ENCODE measurements around the gene C19orf38.
A peak's percentile ranks its signal among the peaks of the same experiment; 100 is the strongest.

Gene C19orf38, protein sequence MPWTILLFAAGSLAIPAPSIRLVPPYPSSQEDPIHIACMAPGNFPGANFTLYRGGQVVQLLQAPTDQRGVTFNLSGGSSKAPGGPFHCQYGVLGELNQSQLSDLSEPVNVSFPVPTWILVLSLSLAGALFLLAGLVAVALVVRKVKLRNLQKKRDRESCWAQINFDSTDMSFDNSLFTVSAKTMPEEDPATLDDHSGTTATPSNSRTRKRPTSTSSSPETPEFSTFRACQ

DNA sequence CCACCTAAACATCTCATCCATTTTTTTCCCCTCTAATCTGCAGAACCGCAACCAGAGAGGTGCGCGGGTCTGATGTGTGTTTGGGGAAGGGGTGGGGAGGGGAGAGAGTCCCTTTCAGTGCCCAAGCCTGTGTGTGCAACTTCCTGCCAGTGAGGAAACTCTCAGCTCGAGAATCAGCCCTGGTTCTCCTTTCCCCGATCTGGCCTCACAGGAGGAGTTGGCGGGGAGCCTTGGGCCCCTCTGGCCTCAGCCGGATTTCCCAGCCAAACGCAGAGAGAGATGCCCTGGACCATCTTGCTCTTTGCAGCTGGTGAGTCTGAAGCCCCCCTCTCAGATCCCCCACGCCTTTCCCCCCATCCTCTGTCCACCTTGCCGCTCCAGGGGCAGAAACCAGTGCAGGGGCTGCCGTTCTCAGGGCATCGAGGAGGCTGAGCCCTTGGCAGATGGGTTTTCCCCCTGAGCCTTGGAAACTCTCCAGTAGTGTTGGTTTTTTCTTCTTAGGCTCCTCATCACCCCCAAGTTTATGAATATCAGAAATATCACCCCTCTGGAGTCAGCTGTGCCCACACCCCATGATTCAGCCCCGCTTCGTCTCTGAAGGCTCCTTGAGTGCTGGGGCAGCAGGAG lies at the start of gene C19orf38:
Gene C19orf38, plus strand, starts transcription at position 186 of the 627 bp plus-strand sequence. Its CDS starts 94 bp downstream, at position 280.
- no peak for DNase-seq

DNA sequence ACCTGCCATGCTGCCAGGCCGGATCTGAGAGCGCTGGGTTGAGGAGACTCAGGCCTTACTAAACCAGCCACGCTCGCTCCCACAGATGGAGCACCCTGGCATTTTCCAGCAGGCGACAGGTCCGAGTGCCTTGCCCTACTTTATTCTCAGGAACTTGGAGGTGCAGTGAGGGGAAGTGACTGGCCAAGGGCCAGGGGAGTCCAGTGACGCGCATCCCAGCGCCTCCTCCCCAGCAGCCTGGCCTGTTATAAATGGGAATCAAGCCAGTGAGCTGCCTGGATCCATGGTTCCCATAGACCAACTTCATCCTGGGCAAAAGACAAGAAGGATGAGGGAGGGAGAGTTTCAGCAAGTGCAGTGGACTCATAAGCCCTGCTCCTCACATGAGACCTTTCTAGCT lies 47.7 kb upstream of the C19orf38 start:
- DNase-seq: no peak

DNA sequence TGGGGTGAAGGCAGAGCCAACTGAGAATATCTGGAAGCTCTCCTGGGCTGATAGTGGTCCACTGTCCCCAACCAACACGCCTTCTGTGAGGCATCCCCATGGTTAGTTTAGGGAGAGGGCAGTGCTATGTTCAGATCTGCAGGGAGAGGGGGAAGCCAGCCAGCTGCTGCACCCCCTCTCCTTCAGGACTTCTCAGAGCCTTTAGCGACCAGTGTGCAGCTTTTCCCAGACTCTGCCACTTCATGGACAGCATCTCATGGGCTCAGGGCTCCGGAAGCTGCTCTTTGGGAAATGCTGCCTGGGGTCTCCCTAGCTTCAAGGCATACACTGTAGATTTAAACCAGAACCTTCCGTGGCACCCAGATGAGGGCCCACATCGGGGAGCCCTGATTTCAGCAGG lies 45.7 kb upstream of the C19orf38 start:
- DNase-seq: no peak

DNA sequence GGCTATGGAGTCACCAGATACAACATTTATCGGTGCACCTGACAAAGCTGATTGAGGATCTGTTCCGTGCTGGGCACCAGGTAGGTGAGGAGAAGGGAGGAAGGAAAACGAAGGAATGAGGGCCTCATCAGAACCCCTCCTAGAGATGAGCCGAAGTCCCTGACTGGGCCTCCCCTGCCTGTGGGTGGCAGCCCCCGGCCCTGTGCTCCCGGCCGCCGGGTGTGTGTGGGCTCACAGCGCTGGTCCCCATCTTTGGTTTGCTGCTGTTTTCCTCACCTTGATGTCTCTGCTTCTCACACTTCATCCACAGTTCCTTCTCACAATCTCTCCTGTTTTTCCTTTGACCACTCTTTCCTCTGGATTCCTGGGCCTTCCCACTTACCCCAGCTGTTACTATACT lies 45.0 kb upstream of the C19orf38 start:
- DNase-seq: no peak

DNA sequence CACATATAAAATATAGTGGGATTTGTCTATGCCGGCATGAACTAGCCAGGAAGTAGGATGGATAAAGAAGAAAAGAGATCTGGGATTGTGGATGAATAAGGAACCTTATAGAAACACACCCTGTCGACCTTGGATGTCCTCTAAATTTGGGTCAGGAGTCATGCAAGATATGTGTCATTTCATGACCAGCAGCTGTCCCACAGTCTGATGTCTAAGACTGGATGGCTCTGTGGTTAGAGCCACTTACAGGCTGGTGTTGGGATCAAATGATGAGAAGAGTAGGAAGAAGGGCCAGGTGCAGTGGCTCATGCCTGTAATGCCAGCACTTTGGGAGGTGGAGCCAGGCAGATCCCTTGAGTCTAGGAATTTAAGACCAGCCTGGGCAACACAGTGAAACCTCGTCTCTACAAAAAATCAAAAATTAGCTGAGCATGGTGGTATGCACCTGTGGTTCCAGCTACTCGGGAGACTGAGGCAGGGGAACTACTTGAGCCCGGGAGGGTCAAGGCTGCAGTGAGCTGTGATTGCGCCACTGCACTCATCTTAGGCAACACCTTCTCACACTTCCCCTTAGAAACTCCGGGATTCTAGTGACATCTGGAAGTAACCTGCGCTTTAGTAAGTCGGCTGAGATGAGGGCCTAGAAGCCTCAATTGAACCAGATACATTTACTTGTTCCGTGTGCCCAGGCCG lies 43.0 kb upstream of the C19orf38 start:
- no peak for DNase-seq

DNA sequence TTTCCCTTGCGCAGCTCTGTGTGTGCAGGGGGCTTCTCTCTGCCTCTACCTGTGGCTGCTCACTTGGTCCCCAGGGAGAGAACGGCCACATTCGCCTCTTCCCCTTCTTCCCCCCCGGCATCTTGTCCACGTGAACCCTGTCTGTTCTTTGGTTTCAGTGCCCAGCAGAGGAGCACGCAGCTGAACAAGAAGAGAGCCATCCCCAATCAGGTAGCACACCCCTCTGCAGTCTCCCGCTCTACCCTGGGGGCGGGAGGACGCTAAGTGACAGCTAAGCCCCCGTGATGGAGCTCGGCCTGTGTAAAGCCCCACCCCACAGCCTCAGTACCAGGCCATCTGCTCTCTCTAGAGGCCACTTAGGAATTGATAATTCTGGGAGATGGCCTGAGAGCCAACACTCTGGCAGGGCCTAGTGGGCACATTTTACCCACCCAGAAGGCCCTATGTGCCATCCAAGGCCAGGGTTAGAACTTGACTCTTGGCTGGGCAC lies 42.4 kb upstream of the C19orf38 start:
- DNase-seq: no peak

DNA sequence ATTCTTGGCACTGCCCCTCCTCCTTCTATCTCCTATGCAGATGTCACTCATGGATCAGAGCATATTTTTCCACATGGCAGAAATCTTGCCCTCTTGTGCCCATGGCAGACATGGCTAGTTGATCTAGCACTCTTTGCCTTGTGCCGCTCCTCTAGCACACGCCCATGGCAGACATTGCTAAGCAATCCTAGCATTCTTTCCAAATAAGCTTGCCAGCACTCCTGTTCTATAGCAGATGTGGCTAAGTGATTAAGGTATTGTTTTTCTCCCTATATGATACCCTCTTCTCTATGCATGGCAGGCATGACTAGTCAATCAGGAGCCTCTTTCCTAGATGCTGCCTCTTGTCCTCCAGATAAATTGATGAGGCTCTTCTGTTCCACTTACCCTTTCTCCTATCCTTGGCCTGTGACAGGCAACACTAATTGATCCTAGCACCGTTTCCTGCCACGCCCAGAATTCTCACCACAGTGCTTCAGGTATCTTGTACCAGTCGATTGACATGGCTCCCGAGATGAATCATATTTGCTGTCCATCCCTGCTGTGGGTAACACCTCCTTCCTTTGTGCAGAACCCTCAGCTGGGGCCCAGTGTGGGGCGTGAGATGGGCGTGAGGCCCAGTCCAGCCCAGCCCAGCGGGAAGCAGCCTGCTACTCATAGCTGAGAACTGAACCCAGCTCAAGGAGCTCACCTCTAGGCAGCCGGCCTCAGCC lies 39.1 kb upstream of the C19orf38 start:
- peak; percentile 11 for DNase-seq

DNA sequence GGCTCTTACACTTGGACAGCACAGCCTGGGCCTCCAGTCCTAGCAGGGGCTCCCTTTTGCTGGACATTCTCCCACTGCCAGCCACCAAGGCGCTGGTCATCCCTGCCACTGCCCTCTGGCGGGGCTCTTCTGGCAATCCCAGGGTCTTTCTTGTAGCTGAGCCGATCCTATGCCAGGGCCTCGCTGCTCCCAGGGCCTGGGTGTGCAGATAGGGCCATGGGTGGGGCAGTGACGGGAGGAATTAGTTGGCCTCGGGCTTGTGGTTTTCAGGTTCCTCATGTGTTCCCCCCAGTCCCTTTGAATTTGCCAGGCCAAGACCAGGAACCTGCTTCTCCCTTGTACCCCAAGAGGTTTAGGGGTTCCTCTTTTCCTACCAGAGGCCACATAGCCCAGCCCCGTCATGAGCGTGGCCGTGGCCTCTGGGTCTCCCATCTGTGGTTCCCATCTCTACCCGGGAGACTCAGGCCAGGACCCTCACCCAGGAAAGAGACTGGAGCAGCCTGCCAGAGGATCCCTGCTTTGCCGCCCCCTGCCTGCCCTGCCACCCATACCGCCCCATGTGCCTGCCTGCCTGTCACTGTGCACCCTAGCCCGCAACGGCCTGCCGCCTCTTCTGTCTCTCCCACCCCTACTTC lies 38.4 kb upstream of the C19orf38 start:
- DNase-seq: no peak

DNA sequence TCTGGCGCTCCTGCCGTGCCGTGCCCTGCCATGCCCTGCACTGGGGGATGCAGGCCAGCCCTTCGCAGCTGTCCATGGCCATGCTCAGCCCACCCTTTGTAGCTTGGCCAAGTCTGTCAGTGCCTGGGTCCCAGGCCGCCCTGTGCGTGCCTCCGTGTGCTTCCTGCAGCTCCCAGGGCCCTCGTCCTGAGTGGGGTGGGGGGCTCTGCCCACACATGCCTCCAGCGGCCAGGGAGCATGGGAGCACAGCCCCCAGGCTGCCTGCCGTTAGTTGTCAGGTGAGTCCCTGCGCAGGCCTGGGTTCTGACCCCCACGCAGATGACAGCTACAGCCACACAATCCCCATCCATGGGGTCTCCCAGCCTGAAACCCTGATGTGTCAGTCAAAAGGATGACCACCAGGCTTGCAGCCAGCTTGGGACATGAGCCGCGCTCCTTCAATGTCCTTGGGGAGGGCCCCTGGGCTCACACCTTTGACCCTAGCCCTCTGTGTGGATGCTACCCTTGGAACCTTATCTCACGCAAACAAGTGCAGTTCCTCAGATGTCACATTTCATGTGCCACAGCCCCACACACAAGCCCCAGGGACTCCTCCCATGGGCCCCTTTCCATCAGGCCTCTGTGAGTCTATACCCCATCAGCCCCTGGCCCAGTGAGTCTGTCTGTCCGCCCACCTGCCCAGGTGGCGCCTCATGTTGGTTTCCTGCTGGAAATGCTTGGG lies 36.7 kb upstream of the C19orf38 start:
- no peak for DNase-seq

DNA sequence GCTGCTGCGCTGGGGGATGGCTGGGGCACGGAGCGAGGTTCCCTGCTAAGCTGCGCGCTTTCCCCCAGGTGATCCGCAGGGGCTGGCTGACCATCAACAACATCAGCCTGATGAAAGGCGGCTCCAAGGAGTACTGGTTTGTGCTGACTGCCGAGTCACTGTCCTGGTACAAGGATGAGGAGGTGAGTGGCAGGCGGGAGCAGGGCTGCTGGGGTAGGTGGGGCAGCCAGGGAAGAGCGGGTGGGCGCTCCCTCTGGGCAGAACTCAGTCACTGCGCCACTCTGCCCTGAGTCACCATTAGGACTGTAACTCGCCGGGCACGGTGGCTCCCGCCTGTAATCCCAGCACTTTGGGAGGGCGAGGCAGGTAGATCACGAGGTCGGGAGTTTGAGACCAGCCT lies 36.0 kb upstream of the C19orf38 start:
- DNase-seq: no peak

DNA sequence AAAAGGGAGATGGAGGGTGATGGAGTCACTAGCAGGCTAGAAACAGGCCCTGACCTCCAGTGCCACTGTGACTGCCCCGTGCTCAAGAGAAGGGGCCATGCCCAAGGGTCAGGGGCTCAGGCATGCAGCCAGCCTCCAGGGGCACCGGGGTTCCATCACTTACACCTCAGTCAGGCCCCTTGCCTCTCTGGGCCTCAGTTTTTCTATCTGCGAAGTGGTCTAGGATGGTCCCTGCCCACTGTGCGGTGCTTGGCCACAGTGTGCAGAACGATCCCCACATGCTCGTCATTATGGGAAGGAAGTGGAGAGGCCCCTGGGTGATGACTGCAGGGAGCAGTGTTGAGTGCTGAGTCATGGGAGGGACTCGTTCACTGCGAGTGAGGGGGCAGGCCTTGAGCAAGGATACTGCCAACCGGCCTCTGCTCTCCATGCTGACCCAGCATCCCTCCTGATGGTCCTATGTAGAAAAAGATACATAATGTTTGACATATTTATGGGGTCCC lies 35.3 kb upstream of the C19orf38 start:
- DNase-seq: no peak

DNA sequence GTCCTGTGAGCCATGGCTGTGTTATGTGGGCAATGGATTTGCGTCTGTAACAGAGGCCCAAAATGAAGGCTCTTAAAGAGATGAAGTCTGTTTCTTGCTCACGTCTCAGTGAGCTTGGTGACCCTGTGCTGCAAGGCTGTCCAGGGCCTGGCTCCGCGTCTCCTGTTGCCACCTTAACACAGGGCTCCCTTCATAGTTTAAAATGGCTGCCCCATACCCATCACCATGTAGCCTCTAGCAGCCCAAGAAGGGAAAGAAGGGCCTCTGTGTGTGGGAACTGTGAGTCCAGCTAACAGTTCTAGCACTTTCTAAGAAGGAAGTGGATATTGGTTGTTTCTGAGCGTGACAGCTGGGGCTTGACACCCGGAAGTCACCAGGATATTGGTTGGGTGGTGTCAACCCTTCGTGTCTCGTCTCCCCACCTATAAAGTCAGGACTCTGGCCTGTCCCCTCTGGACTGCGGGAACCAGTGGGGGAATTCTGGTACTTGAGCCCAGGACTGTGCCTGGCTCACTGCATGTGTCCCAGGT lies 33.1 kb upstream of the C19orf38 start:
- DNase-seq: no peak

DNA sequence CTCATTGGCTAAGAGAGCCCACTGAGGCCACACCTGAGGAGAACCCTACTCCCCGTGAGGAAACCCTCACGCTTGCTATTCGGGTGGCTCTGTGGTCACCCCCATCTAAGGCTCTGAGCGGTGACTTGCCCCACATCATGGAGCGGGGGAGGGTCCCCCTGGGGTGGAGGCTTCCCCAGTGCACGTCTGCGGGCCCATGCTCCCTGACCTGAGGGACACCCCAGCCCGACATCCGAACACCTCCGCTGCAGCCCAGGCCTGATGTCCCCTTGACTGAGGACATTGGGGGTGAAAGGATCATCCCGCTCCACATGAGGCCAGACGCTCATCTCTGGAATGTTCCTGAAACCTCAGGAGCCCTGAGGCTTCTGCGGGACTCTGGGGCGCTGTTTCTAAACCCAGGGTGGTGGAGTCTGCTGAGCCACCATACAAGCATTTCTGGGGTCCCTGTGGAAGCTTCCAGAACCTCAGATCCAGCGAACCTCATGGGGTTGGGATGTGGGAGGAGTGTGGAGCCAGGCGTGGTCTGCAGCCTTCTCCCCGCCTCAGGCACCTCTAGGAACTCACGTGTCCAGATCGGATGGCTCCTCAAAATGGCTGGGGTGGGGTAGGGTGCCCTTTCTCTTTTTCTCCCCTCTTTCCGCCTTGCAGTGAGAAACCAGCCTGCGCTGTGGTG lies 32.1 kb upstream of the C19orf38 start:
- DNase-seq: no peak

DNA sequence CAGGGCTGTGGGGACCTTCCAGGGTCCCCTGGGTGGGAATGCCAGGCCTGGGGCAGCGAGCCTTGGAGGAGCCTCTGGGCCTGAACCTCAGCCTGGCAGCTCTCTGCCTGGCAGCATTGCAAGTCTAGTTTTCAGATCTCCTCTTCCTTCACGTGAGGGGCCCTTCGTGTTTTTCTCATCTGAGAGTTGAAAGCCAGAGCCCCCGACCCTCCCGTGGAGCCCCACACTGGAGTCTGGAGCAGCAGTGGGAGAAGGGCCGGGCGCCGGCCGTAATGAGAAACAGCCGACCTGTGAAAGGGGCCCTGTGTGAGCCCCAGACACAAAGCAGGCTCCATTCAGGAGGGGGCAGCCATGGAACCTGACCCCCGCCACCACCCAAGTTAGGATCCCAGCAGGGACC lies 31.5 kb upstream of the C19orf38 start:
- no peak for DNase-seq

DNA sequence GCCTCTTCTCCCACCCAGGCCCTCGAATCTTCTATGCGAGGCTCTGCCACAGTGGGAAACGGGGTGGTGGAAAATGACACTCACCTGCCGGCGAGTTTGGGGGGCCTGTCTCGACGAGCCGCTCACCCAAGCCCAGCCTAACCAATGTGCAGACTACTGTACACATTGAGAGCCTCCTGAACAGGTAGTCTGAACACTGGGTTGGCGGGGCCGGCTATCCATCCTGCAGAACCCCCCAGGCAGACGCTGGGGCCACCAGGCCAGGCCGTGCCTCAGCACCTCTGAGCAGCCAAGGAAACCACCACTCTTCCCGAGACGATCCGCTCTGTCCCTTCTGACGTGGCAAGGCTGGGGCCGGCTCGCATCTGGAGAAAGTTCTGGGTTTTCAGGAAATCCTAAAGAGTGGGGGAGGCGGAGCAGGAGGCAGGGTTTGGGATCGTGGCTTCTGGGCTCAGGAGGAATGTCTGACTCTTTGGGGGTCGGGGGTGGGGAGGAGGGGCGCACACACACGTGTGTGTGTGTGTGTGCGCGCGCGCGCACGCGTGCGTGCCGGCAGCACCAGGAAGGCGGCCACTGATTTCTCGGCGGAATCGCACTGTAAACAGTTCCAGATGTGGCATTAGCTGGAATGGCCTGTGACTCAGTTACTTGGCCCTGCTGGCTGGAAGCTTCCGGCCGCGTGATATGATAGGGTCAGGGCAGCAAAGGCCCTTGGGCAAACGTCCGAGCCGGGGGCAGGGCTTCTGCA lies 30.8 kb upstream of the C19orf38 start:
- DNase-seq: no peak

DNA sequence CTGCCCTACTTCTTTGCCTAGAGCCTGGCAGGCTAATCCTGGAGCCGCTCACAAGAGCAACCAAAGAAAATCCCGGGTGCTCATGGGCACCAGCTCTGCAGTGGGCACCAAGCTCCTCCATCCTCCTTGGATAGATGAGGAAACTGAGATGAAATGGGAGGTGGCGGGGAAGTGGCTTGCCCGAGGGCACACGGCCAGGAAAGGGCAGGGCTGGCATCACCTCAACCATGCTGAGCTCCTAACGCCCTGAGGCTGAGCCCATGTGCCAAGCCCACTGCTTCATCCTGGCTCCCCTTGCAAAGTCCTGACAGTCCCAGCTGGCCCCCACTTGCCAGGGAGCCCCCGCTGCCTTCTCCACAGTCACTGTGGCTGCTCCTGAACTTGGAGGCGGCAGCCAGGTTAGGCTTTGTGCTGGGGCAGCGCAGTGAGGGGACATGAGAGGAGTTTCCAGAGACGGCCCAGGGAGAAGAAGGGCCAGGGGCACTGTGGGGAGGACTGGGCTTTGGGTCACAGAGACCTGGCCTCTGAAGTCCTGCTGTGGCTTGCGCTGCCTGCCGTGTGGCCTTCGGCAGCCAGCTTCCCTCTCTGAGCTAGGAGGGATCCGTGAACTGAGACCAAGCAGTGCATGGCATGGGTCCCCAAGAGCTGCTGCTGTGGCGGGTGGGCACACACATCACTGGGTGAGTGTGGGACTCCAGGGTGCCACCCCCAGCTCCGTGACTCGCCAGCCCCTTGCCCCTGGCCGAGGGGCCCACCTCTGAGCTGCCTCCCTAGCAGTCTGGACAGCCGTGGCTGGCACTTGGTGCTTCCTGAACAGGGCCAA lies 29.7 kb upstream of the C19orf38 start:
- DNase-seq: no peak

DNA sequence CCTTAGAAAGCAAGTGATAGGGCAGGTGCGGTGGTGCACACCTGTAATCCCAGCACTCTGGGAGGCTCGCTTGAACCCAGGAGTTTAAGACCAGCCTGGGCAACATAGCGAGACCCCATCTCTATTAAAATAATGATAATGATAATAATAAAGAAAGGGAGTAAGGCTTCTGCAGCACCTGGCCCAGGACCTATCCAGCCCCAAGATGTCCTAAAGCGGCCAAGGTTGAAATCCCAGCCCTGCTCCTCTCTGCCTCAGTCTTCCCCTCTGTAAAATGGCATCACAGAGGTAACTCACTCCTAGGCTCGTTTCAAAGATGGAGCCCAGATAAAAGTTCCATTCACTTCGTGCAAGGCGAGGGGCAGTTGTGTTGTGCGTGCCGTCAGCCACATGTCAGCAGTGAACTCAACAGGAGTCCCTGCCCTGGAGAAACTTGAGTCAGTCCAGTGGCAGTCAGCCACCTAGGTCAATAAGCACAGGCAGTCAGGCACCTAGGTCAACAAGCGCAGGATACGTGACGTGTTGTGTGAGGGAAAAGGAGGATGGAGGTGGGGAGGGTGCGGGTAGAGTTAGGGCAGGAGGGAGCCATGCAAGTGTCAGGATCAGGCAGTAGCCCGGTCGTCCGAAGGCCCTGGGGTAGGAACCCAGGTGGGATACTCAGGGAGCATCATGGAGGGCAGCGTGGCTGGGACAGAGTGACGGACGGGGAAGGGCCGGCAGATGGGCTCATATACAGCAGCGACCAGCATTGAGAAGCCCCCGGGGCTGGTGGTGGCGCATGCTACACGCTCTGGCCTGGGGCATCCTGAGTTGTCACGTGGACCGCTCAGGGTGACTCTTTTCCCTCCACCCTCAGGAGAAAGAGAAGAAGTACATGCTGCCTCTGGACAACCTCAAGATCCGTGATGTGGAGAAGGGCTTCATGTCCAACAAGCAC lies 28.8 kb upstream of the C19orf38 start:
- no peak for DNase-seq

DNA sequence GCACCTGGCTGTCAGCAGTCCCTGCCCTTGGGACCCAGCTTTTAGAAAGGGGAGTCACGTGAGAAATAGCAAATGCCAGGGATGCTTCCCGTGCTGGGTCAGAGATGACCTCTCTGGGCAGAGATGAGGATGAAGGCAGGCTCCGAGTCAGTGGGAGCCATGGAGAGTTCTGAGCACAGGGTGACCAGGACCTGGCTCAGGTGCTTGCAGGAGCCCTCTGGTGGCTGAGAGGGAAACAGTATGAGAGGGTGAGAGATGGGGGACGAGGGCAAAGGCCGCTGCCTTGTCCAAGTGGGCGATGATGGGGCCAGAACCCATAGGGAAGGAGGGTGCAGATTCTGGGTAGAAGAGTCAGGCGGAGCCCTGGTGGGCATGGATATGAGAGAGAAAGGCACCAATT lies 28.0 kb upstream of the C19orf38 start:
- DNase-seq: no peak

Data from NCI-H2171 treated with DMSO at 0.1 percent for 48 hours (cell line).